Adrenal gland (tissue), 5 donors: ENCODE results near the gene TOGARAM1.

Source experiments
- CTCF ChIP-seq, 6 experiments: fragments of 450-650 bp in 4 of 6; fragments of 200-600 bp in 2 of 6; sonication (generic) in 1 of 6; IDR thresholded peaks; 1 replicate in 5 of 6; 2 replicates in 1 of 6; pipeline versions ENCODE4 v1.5.1 to v1.8.0; 2016 to 2021; ENCODE audit warnings: antibody characterized with exemption in 6 of 6, mild to moderate bottlenecking in 2 of 6, moderate library complexity in 1 of 6
- POLR2A ChIP-seq, 2 donors: fragments of 450-650 bp; IDR thresholded peaks; one replicate each; pipeline ENCODE4 v1.6.1; 2017; ENCODE audit warnings: antibody characterized with exemption in 2 of 2, mild to moderate bottlenecking in 2 of 2, moderate library complexity in 1 of 2
- donor health status: DM: no; HTN: no; CAD: no.

GRCh38 chr14:44952391-44953110, 9.4 kb upstream of the TOGARAM1 start:
- TF ChIP-seq CTCF (IDR thresholded peaks at IDR 0.05) (no peak), POLR2A (IDR thresholded peaks at IDR 0.05) (no peak)
